Endothelial cell of umbilical vein (primary cell): Measurements from ENCODE around the gene ARL8B. TPM values are rescaled to one million over a fixed set of nuclear protein-coding genes. Genes with fewer than 3 reads are reported as not detected.

Experiments
- BruUV-seq: library from RNA; stranded (reverse); fragments of 400-500 nt; replicated peaks from 2 replicates; lab custom pipeline; 2021; lab: Mats Ljungman, UMichigan
- CTCF ChIA-PET: fragments of 300-600, 350-600 bp; sonication (Branson Sonifier 250); formaldehyde crosslinking; loops from one replicate; lab custom pipeline; 2021; ENCODE audit warnings: antibody characterized with exemption, inconsistent platforms; lab: Charles Lee
- POLR2A ChIA-PET: fragments of 300-600, 350-600 bp; sonication (Branson Sonifier 250); formaldehyde crosslinking; loops from one replicate; lab custom pipeline; 2021; ENCODE audit warnings: antibody characterized with exemption, inconsistent platforms; lab: Charles Lee
- DNase-seq: peaks from one replicate; pipeline ENCODE4 v3.0.0-alpha.2; 2011; ENCODE audit warnings: low read depth, low spot score
- FAIRE-seq: peaks from 2 replicates; lab custom pipeline; 2011; peaks lifted over from hg19 to GRCh38; lab: Jason Lieb, UNC
- H2AFZ ChIP-seq: 2 replicates; pipeline ENCODE4 v1.6.0; 2012; ENCODE audit warnings: low read depth, low read length, control low read depth, inconsistent platforms
- H3K27ac ChIP-seq: 2 replicates; pipeline ENCODE4 v1.5.1; 2011; ENCODE audit warnings: low read depth, mild to moderate bottlenecking, control low read depth, low read length, moderate library complexity; ENCODE audit not compliant: insufficient read depth
- H3K27me3 ChIP-seq, 2 experiments: 2 replicates each; pipeline versions ENCODE4 v1.6.0 to v1.6.1; 2011; ENCODE audit warnings: low read length in 2 of 2, mixed read lengths in 1 of 2; ENCODE audit not compliant: control insufficient read depth in 2 of 2, insufficient read depth in 2 of 2
- H3K36me3 ChIP-seq, 2 experiments: 2 replicates in 1 of 2; 3 replicates in 1 of 2; pipeline ENCODE4 v1.5.1; 2011; ENCODE audit warnings: low read length in 2 of 2, mild to moderate bottlenecking in 1 of 2, moderate library complexity in 1 of 2; ENCODE audit not compliant: control insufficient read depth in 2 of 2, insufficient read depth in 2 of 2; ENCODE audit errors: extremely low read depth in 1 of 2
- H3K4me1 ChIP-seq: 3 replicates; pipeline ENCODE4 v1.5.1; 2011; ENCODE audit warnings: mild to moderate bottlenecking, low read length; ENCODE audit not compliant: control insufficient read depth, insufficient read depth; ENCODE audit errors: extremely low read depth
- H3K4me2 ChIP-seq: 2 replicates; pipeline ENCODE4 v1.6.1; 2011; ENCODE audit warnings: low read length, control low read depth, mixed read lengths; ENCODE audit not compliant: insufficient read depth
- H3K4me3 ChIP-seq, 3 experiments: fragments of 200-600 bp in 1 of 3; sonication (generic), shearing (Covaris generic) in 1 of 3; replicated peaks in 1 of 3; 2 replicates each; pipeline ENCODE4 v1.5.1; 2011 to 2016; ENCODE audit warnings: control low read depth in 3 of 3, low read length in 3 of 3, mild to moderate bottlenecking in 2 of 3, inconsistent platforms in 1 of 3, low read depth in 1 of 3, moderate library complexity in 1 of 3; ENCODE audit not compliant: insufficient read depth in 1 of 3
- H3K79me2 ChIP-seq: 2 replicates; pipeline ENCODE4 v1.6.0; 2012; ENCODE audit warnings: low read length, inconsistent platforms; ENCODE audit not compliant: control insufficient read depth, insufficient read depth
- H3K9ac ChIP-seq: replicated peaks from 2 replicates; pipeline ENCODE3; 2011; ENCODE audit warnings: low read length, control low read depth; ENCODE audit not compliant: insufficient read depth; ENCODE audit errors: extremely low read depth
- H3K9me1 ChIP-seq: replicated peaks from 3 replicates; pipeline ENCODE4 v1.6.0; 2011; ENCODE audit warnings: mild to moderate bottlenecking, low read length; ENCODE audit not compliant: control insufficient read depth, insufficient read depth; ENCODE audit errors: extremely low read depth
- H3K9me3 ChIP-seq: replicated peaks from 2 replicates; pipeline ENCODE4 v1.5.1; 2012; ENCODE audit warnings: low read length, inconsistent platforms; ENCODE audit not compliant: control insufficient read depth, insufficient read depth
- H4K20me1 ChIP-seq: replicated peaks from 2 replicates; pipeline ENCODE3; 2011; ENCODE audit warnings: mild to moderate bottlenecking, low read length; ENCODE audit not compliant: control insufficient read depth, insufficient read depth; ENCODE audit errors: extremely low read depth
- CTCF ChIP-seq, 2 donors: IDR thresholded peaks; 1 replicate in 1 of 2; 2 replicates in 1 of 2; pipeline ENCODE4 v1.5.1; 2011; ENCODE audit warnings: low read length in 2 of 2, mild to moderate bottlenecking in 2 of 2, moderate library complexity in 2 of 2, control low read depth in 1 of 2, inconsistent platforms in 1 of 2, low read depth in 1 of 2; ENCODE audit not compliant: insufficient read depth in 1 of 2; ENCODE audit errors: extremely low read depth in 1 of 2
- EZH2 ChIP-seq: IDR thresholded peaks from 2 replicates; pipeline ENCODE4 v1.6.1; 2012; ENCODE audit warnings: borderline replicate concordance, low read depth, mild to moderate bottlenecking, moderate library complexity, low read length, inconsistent platforms; ENCODE audit not compliant: severe bottlenecking
- FOS ChIP-seq: IDR thresholded peaks from 2 replicates; pipeline ENCODE4 v1.6.1; 2011; ENCODE audit warnings: mild to moderate bottlenecking, low read length, moderate library complexity, borderline replicate concordance; ENCODE audit not compliant: insufficient read depth
- GATA2 ChIP-seq: IDR thresholded peaks from 2 replicates; pipeline ENCODE4 v1.7.0; 2011; ENCODE audit warnings: low read depth, mild to moderate bottlenecking, moderate library complexity, mixed read lengths, low read length; ENCODE audit not compliant: insufficient read length, insufficient read depth
- JUN ChIP-seq: IDR thresholded peaks from 2 replicates; pipeline ENCODE4 v1.6.1; 2011; ENCODE audit warnings: borderline replicate concordance, low read depth; ENCODE audit not compliant: insufficient read length, insufficient read depth
- MAX ChIP-seq: IDR thresholded peaks from 2 replicates; pipeline ENCODE4 v1.6.1; 2011; ENCODE audit not compliant: insufficient read depth, insufficient read length
- MYC ChIP-seq: IDR thresholded peaks from one replicate; pipeline ENCODE4 v1.6.1; 2011; ENCODE audit warnings: mild to moderate bottlenecking, low read depth, low read length
- POLR2A ChIP-seq: IDR thresholded peaks from 2 replicates; pipeline ENCODE4 v1.6.1; 2012; ENCODE audit warnings: low read depth, mild to moderate bottlenecking, control low read depth, low read length
- POLR2AphosphoS5 ChIP-seq: IDR thresholded peaks from 2 replicates; pipeline ENCODE4 v1.6.1; 2012; ENCODE audit warnings: low read depth, mild to moderate bottlenecking, control low read depth, low read length, moderate library complexity; ENCODE audit not compliant: insufficient read depth
- dilution Hi-C: fragments of 300-500 bp; cut with MboI; formaldehyde crosslinking; loops from one replicate; pipeline ENCODE4 v1.15.0; 2019; ENCODE audit warnings: low sequenced_read_pairs; ENCODE audit not compliant: extremely low pct_ligation_motif_present
- intact Hi-C: fragments of 100-400 bp; cut with micrococcal nuclease; formaldehyde crosslinking; loops from one replicate; pipeline ENCODE4 v1.10.0; 2022
- polyA plus RNA-seq, 4 experiments: library from polyadenylated mRNA; depleted of rRNA in 3 of 4; stranded (reverse) in 3 of 4; unstranded in 1 of 4; fragments of >200 nt; gene quantifications; 2 replicates each; pipeline versions ENCODE4 v1.2.1 to v1.2.3, GENCODE V29; 2011 to 2012; ENCODE audit warnings: missing spikeins in 1 of 4
- total RNA-seq: library from RNA; stranded (reverse); gene quantifications from 2 replicates; pipeline ENCODE4 v1.2.3, GENCODE V29; 2021

Gene ARL8B
- total and polyA plus RNA-seq, 2 donors (not counting 3 experiments of a cell fraction or from before 2014, with no cell fraction given) = 32.1 to 58.2 TPM

- Histone ChIP-seq H3K4me2 (no peak overlapping the region), H3K9me1 (no peaks in the 10 kb centered on the region), H3K9me3 (no peaks in the 10 kb centered on the region), H3K36me3 (no peaks in the 10 kb centered on the region), H3K4me3 (no peak overlapping the region), H3K27ac (no peak overlapping the region), H3K9ac (no peak overlapping the region), H4K20me1 (peaks cover 6% of the 10 kb centered on the region), H2AFZ (no peak overlapping the region), H3K4me1 (no peaks in the 10 kb centered on the region), H3K79me2 (peaks cover 94% of the 10 kb centered on the region), H3K27me3 (no peaks in the 10 kb centered on the region)
- CTCF ChIA-PET = interaction anchor here (0.9 kb wide), 1 partner anchor 47 kb away, joined by 3 read pairs; no protein-coding TSS in a partner anchor
- dilution Hi-C loops = no loop called here
- DNase-seq = no peak
- no peak for FAIRE-seq
- TF ChIP-seq MAX (no peak), EZH2 (no peak), POLR2A (no peak), MYC (no peak), CTCF (IDR thresholded peaks at IDR 0.05; ENCODE audit: extremely low read depth in 1 of 2, insufficient read depth in 1 of 2, low read depth in 1 of 2, low read length in 2 of 2) (no peak), GATA2 (no peak), FOS (no peak), POLR2AphosphoS5 (no peak), JUN (no peak)
- intact Hi-C loops = no loop called here
- POLR2A ChIA-PET = no interaction called here
- BruUV-seq = no TSS peak
Measured at GRCh38 chr3:5149306-5149880, 27.3 kb downstream of the ARL8B start.
